Stimulated activated CD8-positive, alpha-beta memory T cell treated with anti-CD3 and anti-CD28 coated beads, Interleukin-7, amount 100 ng/mL, for 1 hour (primary cell): ENCODE measurements around the gene C2orf74.
"Not testable (repeated sequence)": the region's sequence is repeated elsewhere in the genome, so short reads cannot be mapped to it uniquely, and the experiment has no call there.

Experiments used
- DNase-seq, 2 donors: peaks; one replicate each; pipeline ENCODE4 v3.0.0-alpha.2; 2020; ENCODE audit warnings: low read depth in 2 of 2

The C2orf74 gene

DNA sequence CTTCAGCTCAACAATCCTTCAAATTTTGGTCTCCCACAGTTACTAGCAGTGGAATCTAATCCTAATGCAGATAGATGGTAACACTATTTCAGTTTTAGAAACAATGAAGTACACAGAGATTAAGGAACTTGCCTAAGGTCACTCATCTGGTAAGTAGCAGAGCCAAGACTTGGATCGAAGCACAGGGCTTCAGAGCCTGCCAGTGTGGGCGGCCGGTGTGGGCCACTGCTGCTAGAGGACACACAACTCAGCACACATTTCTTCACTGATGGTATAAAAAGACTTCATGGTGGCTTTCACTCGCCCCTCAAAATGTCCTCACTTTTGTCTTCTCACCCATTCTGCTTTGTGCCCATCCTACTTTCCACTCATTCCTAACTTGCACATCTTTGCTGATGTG, 11.1 kb downstream of the C2orf74 start:
- DNase-seq, result no peak

GRCh38 chr2:61175036-61175435, 13.0 kb downstream of the C2orf74 start:
- DNase-seq, result no peak

DNA sequence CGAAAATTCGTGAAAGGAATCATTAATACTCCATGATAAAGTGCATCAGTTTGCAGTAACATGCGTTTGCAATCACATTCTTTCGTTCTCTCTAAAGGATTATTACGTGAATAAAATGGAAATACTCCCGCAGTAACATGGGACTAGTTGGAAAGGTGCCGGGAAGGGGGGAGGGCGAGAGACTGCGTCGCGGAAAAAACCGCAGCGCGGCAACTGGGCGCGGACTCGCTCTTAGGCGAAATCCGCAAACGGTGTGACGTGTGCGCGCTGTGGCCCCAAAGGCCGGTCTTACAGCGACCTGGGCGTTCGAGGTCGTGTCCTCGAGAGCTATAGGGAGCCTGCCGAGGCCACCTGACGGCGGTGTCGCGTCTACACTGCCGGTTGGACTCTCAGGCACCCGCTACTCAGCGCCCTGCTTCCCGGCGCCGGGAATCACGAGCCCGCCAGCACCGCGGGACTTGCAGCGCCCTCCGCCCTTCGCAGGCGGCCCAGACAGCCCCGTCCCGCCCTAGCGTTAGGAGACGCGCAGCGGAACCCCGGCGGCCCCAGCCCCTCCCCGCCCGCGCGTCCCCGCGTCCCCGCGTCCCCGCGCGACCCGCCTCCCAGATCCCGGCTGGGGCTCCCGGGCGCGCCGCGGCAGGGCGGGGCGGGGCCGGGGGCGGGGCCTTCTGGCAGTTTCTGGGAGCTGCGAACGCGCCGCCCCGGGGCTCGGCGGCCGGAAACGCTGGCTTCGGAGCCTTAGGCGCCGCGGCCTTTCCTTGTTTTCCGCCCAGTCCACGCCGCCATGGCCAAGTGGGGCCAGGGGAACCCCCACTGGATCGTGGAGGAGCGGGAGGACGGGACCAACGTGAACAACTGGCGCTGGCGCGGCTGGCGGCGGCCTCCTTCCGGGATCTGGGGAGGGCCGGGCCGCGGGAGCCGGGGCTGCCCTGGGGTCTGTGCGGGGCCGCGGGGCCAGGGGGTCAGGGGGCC, 15.1 kb downstream of the C2orf74 start:
- DNase-seq, result peak; percentile 84 to 86

DNA sequence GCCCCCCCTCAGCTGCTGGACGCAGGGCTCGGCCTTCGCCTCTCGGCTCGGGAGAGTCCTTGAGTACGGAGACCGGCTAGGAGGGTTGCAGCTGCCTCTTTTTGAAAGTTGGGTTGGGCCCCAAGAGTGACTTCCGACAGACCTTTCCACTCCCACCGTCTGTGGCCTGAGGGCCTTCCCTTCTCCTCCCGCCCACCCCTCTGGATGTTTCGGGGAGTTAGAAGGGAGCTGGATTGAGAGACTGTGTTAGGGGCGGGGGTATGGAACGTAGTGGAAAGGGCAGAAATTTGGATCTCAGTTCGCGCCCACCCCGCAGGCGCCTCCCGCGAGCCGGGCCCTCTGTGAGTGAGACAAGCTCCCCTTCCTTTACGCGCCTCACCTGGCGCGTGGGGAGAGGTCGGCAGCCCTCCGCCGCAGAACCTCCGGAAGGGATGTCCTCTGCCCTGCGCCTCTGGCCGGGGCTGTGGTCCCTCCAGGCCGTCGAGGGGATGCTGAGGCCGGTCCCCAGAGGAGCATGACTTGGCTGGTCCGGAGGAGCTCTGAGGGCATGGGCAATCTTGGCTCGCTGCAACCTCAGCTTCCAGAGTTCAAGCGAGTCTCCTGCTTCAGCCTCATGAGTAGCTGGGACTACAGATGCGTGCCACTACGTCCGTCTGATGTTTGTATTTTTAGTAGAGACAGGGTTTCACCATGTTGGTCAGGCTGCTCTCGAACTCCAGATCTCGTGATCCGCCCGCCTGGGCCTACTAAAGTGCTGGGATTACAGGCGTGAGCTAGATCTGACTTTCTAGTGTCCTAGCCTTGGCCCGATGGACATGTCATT, 15.9 kb downstream of the C2orf74 start:
- DNase-seq, result peak in 1 of 2 donors; percentile 6

- no peak for DNase-seq
These were observed 16.9 kb downstream of the C2orf74 start for GRCh38 chr2:61178603-61179545.

- DNase-seq, result no peak
These were observed 18.0 kb downstream of the C2orf74 start for GRCh38 chr2:61179701-61180639.

DNA sequence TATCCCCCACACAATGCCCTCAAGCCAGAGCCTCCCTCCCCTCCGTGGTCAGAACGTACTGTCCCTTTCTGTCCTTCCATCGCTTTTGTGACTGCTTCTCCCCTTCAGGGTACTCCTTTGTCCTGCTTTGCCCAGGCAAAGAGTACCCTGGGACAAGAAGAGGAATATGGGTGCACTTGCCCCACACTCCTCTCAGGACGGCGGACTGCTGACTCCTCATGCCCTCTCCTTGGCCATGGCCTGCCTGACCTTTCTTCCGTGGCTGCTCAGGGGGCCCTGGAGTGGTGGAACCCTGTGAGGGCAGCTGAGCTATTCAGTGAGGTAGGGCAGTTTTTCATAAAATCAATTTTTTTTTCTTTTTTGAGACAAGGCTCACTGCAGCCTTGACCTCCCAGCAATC, 18.7 kb downstream of the C2orf74 start:
- no peak for DNase-seq

GRCh38 chr2:61181382-61182058, 19.5 kb downstream of the C2orf74 start:
- DNase-seq, result no peak

DNA sequence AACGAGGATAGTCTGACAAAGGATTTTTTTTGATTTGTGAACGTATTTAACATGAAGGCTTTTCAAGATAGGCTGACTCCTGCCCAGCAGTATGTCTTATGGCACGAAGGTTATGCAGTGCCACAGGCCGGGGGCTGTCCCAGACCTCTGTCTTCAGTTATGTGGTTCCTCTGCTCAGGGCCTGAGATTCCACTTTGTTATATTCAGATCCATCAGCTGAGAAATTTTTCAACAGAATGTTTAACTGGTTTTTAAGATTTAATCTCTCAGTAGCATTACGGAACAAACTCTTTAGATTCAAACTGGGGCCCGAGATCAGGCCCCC, 20.0 kb downstream of the C2orf74 start:
- no peak for DNase-seq

GRCh38 chr2:61183795-61184194, 21.8 kb downstream of the C2orf74 start:
- no peak for DNase-seq

- DNase-seq, result no peak
These were observed 22.3 kb downstream of the C2orf74 start for GRCh38 chr2:61184263-61184662.

- DNase-seq, result no peak
These were observed 23.3 kb downstream of the C2orf74 start for GRCh38 chr2:61185231-61185728.

DNA sequence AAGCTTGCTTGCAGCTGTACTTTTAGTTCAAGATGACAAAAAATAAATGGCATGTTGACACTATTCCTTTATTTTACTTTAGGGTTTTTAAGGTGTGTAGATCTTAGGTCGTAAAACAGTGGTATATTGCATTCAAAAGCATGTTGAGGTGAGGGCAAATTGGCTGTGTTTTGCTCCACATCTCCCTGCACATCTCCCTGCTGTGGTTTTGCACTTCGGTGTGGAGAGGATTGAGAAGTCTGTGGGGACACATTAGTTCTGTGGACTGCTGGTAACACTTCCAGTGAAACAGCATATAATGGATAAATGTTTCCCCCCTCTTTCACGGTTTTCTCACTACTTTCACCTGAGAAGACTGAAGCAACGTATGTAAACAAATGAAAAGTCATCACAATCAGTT, 25.1 kb downstream of the C2orf74 start:
- no peak for DNase-seq

DNA sequence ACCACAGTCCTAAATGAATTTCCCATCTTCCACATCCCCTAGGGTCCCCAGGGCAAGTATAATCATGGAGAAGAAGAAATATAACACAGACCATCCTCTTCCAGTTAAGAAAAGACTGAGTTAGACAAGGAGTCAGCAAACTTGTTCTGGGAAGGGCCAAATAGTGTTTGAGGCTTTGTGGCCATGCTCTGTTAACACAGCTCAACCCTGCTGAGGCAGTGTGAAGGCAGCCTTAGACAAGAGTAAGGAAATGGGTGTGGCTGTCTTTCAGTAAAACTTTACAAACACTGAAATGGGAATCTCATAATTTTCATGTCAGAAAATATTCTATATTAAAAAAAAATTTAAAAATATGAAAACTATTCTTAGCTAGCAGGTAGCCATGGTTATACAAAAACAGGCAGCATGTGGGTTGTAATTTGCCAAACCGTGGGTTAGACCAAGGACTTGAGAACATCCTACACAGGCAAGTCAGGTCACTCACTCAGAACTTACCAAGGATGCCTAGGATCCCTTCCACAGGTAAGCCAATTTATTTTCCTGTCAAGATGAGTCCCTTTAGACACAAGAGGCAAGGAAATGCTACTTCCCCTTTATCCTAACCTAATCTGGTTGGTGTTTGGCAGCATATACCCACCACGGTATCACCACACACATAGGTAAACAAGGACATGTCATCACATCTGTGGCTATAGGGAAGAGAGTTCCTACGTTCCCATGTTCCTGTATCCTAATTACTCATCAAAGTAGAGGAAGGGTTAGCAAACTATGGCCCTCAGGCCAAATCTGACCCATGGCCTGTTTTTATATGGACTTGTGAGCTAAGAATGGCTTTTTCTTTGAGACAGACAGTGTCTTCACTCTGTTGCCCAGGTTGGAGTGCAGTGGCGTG, 31.9 kb downstream of the C2orf74 start:
- no peak for DNase-seq

DNA sequence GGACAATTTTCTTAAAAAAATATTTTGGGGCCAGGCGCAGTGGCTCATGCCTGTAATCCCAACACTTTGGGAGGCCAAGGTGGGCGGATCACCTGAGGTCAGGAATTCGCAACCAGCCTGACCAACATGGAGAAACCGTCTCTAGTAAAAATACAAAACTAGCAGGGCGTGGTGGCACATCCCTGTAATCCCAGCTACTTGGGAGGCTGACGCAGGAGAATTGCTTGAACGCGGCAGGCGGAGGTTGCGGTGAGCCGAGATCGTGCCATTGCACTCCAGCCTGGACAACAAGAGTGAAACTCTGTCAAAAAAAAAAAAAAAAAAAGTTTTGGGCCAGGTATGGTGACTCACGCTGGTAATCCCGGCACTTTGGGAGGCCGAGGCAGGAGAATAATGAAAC, 32.7 kb downstream of the C2orf74 start:
- not testable (repeated sequence) for DNase-seq

DNA sequence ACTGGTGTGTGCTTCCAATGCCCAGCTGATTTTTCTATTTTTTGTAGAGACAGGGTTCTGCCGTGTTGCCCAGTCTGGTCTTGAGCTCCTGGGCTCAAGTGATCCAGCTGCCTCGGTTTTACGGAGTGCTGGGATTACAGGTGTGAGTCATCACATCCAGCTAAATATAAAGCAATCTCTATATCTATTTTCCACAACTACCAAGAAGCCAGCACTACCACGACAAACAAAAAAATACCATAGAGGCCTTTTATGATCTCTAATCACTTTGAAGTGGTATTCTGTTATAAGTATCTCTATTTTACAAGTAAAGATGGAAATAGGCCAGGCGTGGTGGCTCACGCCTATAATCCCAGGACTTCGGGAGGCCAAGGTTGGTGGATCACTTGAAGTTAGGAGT, 34.7 kb downstream of the C2orf74 start:
- DNase-seq, result no peak

DNA sequence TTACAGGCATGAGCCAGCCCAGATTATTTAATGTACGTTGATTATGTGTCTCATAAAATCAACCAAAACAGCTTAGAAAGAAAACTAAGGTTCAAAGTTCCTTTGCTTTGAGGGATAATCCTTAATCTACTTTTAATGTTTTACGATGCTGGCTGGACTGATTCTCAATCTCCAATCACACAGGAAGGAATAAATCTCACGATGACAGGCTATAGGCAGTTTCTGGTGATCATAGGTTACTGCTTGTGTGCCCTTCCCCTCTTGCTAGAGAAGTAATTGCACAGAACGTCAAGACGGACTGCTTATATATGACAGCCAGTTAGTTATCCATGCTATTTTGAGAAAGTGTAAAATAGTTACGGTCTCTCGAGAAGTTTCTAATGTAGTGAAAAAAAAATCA, 43.1 kb downstream of the C2orf74 start:
- no peak for DNase-seq

GRCh38 chr2:61210332-61210981, 48.5 kb downstream of the C2orf74 start:
- no peak for DNase-seq
